HPDE6-E6E7 (cell line): ENCODE measurements around the gene CDKN2B-AS1.

Experiments
- DNase-seq: peaks from one replicate; pipeline ENCODE4 v3.0.0; 2011; ENCODE audit warnings: missing footprints; ENCODE audit errors: extremely low spot score

CDKN2B-AS1 gene

DNA sequence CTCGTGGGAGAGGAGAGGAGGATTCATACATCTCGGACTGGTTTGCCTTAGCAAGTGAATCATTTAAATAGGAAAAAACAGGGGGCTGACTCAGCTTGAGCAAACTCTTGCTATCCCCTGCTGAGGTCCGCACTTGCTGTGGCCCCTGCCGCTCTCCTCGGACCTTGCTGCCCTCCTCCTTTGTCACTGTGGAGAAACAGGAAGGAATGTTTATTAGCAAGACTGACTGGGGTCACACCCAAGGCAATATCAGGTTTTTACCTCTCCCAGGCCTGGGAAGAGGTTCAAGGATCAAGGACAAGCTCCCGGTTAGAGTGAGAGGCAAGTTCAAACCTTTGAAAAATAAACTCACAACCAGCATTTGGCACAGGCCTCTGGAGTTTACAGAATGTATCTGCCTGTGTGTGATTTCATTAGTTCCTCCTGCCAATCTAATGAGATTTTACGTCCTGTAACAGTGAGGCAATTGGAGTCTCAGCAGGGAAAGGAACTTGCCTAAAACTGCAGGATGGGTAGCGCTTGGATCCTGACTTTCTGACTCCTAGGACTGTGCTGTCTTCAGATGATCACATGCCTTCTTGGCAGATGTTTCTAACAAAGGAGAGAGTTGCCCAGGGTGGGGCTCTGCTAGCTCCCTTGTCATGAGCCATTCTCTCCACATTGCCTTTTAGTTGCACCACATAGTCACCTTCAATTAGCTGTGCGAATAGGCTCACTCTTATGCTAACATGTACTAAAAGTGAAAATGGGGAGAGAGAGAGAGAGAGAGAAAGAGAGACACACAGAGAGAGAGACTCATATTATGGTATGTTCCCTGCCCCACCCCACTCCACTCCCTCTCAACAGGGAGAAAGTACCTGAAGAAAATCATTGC, 123.2 kb downstream of the CDKN2B-AS1 start:
- no peak for DNase-seq

- DNase-seq: no peak
These were observed 124.4 kb downstream of the CDKN2B-AS1 start for GRCh38 chr9:22118810-22119521.

DNA sequence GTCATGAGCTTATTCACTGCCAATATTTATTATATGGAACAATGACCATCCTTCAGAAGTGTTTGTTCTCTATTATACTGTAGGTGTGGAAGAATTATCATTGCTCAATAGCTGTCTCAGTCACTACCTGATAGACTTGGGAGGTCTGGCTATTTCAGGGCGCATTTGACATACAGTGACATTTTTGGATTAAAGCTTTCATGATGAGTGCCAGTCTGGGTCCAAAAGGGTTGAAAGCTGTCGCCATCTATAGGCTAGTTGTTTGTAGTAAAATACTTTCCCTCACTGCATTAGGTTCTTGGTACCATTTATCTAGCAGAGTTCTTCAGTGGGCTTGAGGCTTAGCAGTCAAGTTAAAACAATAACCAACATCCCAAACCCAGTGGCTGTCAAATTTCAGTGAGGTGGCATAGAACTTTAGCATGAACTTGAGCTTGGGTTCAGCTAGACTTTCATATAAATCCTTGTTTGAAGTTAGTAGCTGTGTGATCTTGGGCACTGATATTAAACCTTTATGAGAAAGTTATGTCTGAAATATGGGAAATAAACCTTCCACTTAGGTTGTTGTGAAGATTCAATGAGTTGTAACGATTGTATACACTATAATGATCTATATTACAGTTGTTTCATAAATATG, 125.0 kb downstream of the CDKN2B-AS1 start:
- DNase-seq: no peak

DNA sequence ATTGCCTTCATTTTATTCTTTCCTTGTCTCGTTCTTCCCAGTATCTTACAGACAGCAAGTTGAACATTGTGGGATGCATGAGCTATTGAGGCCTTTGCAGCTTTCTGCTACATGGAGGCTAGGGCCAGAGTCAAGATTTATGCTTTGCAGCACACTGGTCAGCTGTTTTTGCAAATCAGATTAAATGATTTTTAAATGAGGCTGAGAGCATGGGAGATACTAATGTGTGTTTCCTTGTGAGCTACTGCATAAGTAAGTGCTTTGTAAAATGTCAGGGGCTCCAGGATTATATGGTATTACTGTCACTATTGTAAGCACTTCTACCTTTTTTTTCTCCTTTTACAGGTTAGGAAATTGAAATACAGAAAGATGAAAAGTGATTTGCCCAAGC, 125.6 kb downstream of the CDKN2B-AS1 start:
- no peak for DNase-seq

DNA sequence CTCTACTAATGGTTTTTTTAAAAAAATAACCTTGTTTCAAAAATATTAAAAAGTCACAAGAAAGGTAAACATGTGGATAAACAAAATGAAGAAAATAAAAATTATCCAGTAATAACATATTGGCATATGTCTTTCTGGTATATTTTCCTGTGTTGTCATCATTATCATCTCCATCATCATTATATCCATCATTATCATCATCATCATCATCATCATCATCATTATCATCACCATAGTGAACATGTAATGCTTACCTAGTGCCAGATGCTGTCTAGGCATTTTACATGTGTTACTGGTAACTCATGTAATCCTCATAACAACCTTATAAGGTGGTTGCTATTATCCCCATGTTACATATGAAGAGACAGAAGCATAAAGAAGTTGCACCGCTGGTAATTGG, 126.0 kb downstream of the CDKN2B-AS1 start:
- DNase-seq: no peak

DNA sequence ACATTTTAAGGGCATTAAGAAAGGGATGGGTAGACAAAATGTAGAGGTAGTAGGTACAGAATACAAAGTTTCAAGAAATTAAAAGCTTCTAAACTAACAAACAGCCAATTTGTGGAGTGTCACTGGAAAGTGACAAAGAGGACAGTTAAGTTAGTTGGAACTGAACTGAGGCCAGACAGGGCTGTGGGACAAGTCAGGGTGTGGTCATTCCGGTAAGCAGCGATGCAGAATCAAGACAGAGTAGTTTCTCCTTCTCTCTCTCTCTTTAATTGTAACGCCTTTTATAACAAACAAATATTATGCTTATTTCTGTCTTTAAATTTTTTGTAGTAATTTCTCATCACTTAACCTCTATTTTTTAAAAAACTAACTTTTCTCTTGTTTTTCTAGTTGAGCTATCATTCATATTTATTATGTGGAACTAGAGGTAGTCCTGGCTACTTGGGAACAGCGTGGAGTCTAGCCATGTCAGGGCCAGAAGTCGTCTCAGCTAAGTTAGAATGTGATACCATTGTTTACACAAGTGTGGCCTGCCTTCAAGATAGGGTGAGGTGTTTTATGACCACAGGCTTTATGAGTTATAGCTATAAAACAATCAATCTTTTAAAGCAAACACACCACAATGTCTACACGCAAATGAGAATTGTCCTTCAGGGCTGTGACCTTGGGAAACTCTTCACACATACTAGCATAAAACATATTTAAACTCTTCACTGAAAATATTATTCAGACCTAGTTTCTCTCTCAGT, 129.8 kb downstream of the CDKN2B-AS1 start:
- no peak for DNase-seq

DNA sequence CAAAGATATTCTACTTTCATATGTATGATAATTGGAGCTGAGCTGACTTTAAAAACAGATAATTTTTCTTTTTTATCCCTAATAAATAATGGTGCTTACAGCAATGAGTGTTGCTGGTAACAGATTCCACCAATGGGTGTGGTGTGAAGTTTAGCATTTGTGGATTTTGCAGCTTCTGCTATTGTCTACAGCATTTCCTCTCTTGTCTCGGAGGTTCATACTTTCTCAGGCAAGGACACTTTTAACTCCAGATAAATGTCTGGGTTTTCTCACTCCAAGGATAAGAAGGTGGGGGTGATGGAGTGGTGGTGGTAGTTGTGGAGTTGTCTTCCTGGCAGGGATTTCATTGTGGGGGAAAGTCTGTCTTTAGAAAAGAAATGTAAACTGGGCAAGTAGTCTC, 134.5 kb downstream of the CDKN2B-AS1 start:
- no peak for DNase-seq

GRCh38 chr9:22129633-22130032, 135.0 kb downstream of the CDKN2B-AS1 start:
- no peak for DNase-seq

DNA sequence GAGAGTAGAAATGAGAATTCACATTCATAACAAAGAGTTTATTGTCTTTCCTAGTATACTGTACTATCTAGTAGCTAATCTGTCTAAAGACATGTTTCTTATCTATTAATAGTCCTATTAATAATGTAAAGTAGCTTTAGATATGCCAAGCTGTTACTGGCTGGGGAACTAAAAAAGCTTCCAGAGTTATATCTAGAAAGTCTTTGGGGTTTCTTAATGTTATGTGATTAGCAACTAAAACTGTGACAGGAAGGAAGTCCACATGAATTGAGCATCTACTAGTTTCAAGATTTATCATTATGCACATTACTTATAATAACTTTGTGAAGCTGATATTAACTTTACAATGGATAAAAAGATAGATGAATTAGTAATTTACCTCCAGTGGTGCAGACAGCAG, 137.2 kb downstream of the CDKN2B-AS1 start:
- no peak for DNase-seq

GRCh38 chr9:22134390-22134789, 139.8 kb downstream of the CDKN2B-AS1 start:
- no peak for DNase-seq

GRCh38 chr9:22136461-22137096, 142.0 kb downstream of the CDKN2B-AS1 start:
- DNase-seq: no peak

- no peak for DNase-seq
These were observed 144.5 kb downstream of the CDKN2B-AS1 start for GRCh38 chr9:22138956-22139660.

GRCh38 chr9:22141908-22142307, 147.3 kb downstream of the CDKN2B-AS1 start:
- DNase-seq: no peak

DNA sequence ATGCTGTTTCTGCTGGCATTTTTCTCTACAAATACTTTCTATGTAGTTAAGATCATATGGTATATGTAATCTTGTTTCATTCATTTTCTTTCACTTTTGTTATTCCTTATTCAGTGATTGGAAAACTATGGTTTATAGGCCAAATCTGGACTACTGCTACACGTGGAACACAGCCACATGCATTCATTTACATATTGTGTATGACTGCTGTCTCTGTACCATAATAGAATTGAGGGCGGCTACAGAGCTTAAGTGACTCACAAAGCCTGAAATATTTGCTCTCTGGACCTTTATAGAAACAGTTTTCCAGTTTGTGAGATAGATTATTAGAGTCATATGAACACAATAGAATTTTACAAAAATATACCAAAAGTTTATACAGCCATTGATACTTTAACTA, 148.1 kb downstream of the CDKN2B-AS1 start:
- DNase-seq: no peak

DNA sequence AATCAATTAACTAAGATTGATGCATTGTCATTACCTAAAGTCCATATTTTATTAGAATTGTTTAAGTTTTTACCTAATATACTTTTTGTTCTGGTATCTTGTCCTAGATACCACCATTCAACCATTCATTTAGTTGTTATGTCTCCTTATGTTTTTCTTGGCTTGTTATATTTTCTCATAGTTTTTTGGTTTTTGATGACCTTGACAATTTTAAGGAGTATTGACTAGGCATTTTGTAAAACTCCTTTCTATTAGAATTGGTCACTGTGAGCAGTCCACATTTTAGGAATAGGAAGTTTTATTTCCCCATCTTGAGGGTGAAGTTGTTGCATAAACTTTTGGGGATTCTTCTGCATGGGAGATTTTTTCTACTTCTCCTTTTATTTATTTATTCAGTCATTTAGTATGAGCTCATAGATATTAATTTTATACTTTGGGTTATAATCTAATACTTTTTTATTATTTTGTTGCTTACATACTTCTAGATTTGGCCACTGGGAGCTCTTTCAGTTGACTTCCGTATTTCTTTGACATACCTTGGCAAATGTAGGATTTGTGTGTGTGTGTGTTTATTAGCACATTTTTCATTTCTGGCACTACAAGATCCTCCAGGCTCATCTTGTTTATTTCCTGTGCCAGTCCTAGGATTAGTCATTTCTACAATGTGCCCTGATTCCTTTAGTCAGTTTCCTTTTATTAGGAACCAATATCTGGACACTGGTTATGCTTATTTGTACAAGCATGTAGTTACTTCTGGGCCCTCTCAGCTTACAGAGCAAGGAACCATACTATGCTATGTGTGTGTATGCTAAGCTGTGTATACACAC, 149.4 kb downstream of the CDKN2B-AS1 start:
- DNase-seq: no peak

- DNase-seq: no peak
These were observed 152.0 kb downstream of the CDKN2B-AS1 start for GRCh38 chr9:22146604-22147003.

- DNase-seq: peak; percentile 31
These were observed 153.4 kb downstream of the CDKN2B-AS1 start for GRCh38 chr9:22147813-22148527.

GRCh38 chr9:22148528-22148875, 153.9 kb downstream of the CDKN2B-AS1 start:
- no peak for DNase-seq

DNA sequence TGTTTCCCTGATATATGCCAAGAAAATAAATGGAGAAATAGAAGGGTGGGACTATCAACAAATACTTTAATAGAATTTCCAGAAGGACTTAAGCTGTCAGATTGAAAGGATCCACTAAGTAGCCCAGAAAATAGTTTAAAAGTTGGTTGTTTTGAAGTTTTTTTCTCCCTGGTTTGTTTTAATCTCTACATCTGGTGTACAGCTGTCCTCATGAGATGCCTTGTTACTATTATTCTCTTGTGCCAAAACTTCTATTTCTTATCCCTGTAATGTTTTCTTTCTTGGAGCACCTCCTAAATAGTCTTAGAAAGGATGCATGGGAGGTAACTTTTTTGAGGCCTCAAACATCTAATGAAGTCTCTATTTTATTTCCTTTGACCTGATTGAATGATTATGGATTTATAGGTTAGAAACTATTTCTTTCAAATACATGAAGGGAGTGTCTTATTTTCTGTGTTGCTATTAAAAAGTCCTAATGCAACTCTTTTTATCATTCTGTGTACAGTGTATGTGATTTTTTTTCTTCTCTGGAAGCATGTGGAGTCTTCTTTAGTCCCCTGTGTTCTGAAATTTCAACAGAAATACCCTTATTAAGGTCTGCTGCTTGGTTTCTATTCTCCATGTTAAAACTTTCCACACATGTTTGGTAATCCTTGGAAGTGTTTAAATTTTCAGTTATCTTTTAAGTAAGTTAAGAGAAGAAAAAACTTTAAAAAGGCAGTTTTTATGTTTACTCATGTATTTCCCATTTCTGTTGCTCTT, 154.5 kb downstream of the CDKN2B-AS1 start:
- no peak for DNase-seq
